IMR-90 (cell line): ENCODE results near the gene MSN. TPM values are rescaled to one million over a fixed set of nuclear protein-coding genes. Genes with fewer than 3 reads are reported as not detected.
"Not testable (repeated sequence)": the region's sequence is repeated elsewhere in the genome, so short reads cannot be mapped to it uniquely, and the experiment has no call there.

Source experiments
- ATAC-seq: fragments of 200-7000 bp; cut with Tn5 transposase; 2 replicates; pipeline ENCODE4 v1.9.1; 2020; ENCODE audit warnings: low read depth, mild to moderate bottlenecking, moderate library complexity
- BruUV-seq: library from RNA; stranded (reverse); fragments of 400-500 nt; replicated peaks from 2 replicates; lab custom pipeline; 2021; lab: Mats Ljungman, UMichigan
- CTCF ChIA-PET: fragments of 300-600 bp; formaldehyde crosslinking; extraction: SDS; loops from one replicate; lab custom pipeline; 2021; ENCODE audit warnings: antibody characterized with exemption; lab: Yijun Ruan, JAX
- POLR2A ChIA-PET: fragments of 300-600 bp; sonication (Branson Sonifier 250); formaldehyde crosslinking; loops from one replicate; lab custom pipeline; 2022; ENCODE audit warnings: antibody characterized with exemption; ENCODE audit not compliant: unreplicated experiment; lab: Charles Lee
- DNase-seq: peaks from one replicate; pipeline ENCODE4 v3.0.0; 2013
- H2AFZ ChIP-seq: replicated peaks from 2 replicates; pipeline ENCODE3; 2013; ENCODE audit warnings: low read length, mild to moderate bottlenecking; ENCODE audit not compliant: poor library complexity
- H2AK5ac ChIP-seq: 2 replicates; pipeline ENCODE4 v1.6.1; 2013; ENCODE audit warnings: low read depth, low read length, inconsistent platforms
- H2AK9ac ChIP-seq: replicated peaks from 2 replicates; pipeline ENCODE3; 2013; ENCODE audit warnings: mild to moderate bottlenecking, low read depth, low read length, moderate library complexity; ENCODE audit not compliant: poor library complexity
- H2BK120ac ChIP-seq: 2 replicates; pipeline ENCODE4 v1.6.1; 2013; ENCODE audit warnings: low read depth, low read length, inconsistent platforms
- H2BK15ac ChIP-seq: 3 replicates; pipeline ENCODE4 v1.6.1; 2013; ENCODE audit warnings: low read depth, low read length, inconsistent platforms
- H2BK20ac ChIP-seq: 2 replicates; pipeline ENCODE4 v1.6.1; 2013; ENCODE audit warnings: low read depth, mild to moderate bottlenecking, inconsistent platforms, low read length, moderate library complexity
- H2BK5ac ChIP-seq: 2 replicates; pipeline ENCODE4 v1.6.1; 2013; ENCODE audit warnings: mild to moderate bottlenecking, low read depth, low read length, inconsistent platforms; ENCODE audit not compliant: poor library complexity, severe bottlenecking
- H3K14ac ChIP-seq: replicated peaks from 2 replicates; pipeline ENCODE4 v1.6.1; 2013; ENCODE audit warnings: low read depth, low read length, inconsistent platforms
- H3K18ac ChIP-seq: 2 replicates; pipeline ENCODE4 v1.6.1; 2013; ENCODE audit warnings: low read depth, low read length, control low read depth
- H3K23ac ChIP-seq: 2 replicates; pipeline ENCODE4 v1.6.1; 2013; ENCODE audit warnings: low read depth, low read length, inconsistent platforms
- H3K27ac ChIP-seq: 2 replicates; pipeline ENCODE4 v1.5.1; 2013; ENCODE audit warnings: mild to moderate bottlenecking, control low read depth, low read length; ENCODE audit not compliant: insufficient read depth
- H3K27me3 ChIP-seq: 2 replicates; pipeline ENCODE4 v1.6.1; 2013; ENCODE audit warnings: low read length; ENCODE audit not compliant: control insufficient read depth, insufficient read depth
- H3K36me3 ChIP-seq: 2 replicates; pipeline ENCODE4 v1.6.1; 2013; ENCODE audit warnings: low read length, mixed read lengths; ENCODE audit not compliant: control insufficient read depth, insufficient read depth
- H3K4ac ChIP-seq: 2 replicates; pipeline ENCODE4 v1.6.1; 2013; ENCODE audit warnings: low read depth, low read length, inconsistent platforms
- H3K4me1 ChIP-seq: 2 replicates; pipeline ENCODE4 v1.6.1; 2013; ENCODE audit warnings: low read length, mixed read lengths; ENCODE audit not compliant: control insufficient read depth, insufficient read depth
- H3K4me2 ChIP-seq: 2 replicates; pipeline ENCODE4 v1.6.1; 2013; ENCODE audit warnings: low read depth, mild to moderate bottlenecking, control low read depth, low read length, moderate library complexity
- H3K4me3 ChIP-seq: 2 replicates; pipeline ENCODE4 v1.5.1; 2013; ENCODE audit warnings: low read depth, mild to moderate bottlenecking, control low read depth, low read length, moderate library complexity; ENCODE audit not compliant: insufficient read depth
- H3K56ac ChIP-seq: 2 replicates; pipeline ENCODE4 v1.6.1; 2013; ENCODE audit warnings: low read length, inconsistent platforms; ENCODE audit not compliant: insufficient read depth; ENCODE audit errors: extremely low read depth
- H3K79me1 ChIP-seq, 2 experiments: 2 replicates each; pipeline ENCODE4 v1.6.1; 2013; ENCODE audit warnings: low read length in 2 of 2, inconsistent platforms in 1 of 2, low read depth in 1 of 2
- H3K9ac ChIP-seq: 2 replicates; pipeline ENCODE4 v1.6.1; 2013; ENCODE audit warnings: low read depth, low read length, control low read depth
- H3K9me1 ChIP-seq: 2 replicates; pipeline ENCODE4 v1.6.1; 2013; ENCODE audit warnings: low read length, inconsistent platforms; ENCODE audit not compliant: insufficient read depth
- H3K9me3 ChIP-seq: 2 replicates; pipeline ENCODE4 v1.6.1; 2013; ENCODE audit warnings: low read length; ENCODE audit not compliant: control insufficient read depth, insufficient read depth
- H4K20me1 ChIP-seq: 2 replicates; pipeline ENCODE4 v1.6.1; 2013; ENCODE audit warnings: low read length, inconsistent platforms; ENCODE audit not compliant: insufficient read depth
- H4K5ac ChIP-seq: 2 replicates; pipeline ENCODE4 v1.6.1; 2013; ENCODE audit warnings: mild to moderate bottlenecking, low read depth, low read length, control low read depth
- H4K8ac ChIP-seq, 2 experiments: 2 replicates each; pipeline ENCODE4 v1.6.1; 2013; ENCODE audit warnings: low read depth in 2 of 2, low read length in 2 of 2, control low read depth in 1 of 2, inconsistent platforms in 1 of 2
- H4K91ac ChIP-seq: 2 replicates; pipeline ENCODE4 v1.6.1; 2013; ENCODE audit warnings: low read depth, low read length, inconsistent platforms; ENCODE audit not compliant: insufficient read depth
- CEBPB ChIP-seq: IDR thresholded peaks from 2 replicates; pipeline ENCODE4 v1.6.1; 2012; ENCODE audit warnings: low read depth, low read length, improper control_type of control experiment
- RFX5 ChIP-seq: IDR thresholded peaks from 2 replicates; pipeline ENCODE4 v1.8.0; 2012; ENCODE audit warnings: low read depth, mild to moderate bottlenecking, low read length, moderate library complexity
- SMC3 ChIP-seq: fragments of 150-350 bp; IDR thresholded peaks from 2 replicates; pipeline ENCODE4 v1.6.1; 2016; ENCODE audit warnings: low read depth, mild to moderate bottlenecking, antibody characterized with exemption, low read length, moderate library complexity
- USF2 ChIP-seq: fragments of 150-350 bp; IDR thresholded peaks from 2 replicates; pipeline ENCODE4 v1.6.1; 2017; ENCODE audit warnings: mild to moderate bottlenecking, antibody characterized with exemption, low read length, low read depth
- WGBS, 2 experiments: methylation state at CpG; one replicate each; pipeline versions ENCODE4 v1.1.5 to v1.1.7; 2013; ENCODE audit warnings: missing lambda C conversion rate in 2 of 2; ENCODE audit not compliant: insufficient read length in 1 of 2; ENCODE audit errors: extremely low coverage in 2 of 2; 5-methylcytosine and 5-hydroxymethylcytosine counted together
- dilution Hi-C: fragments of 300-500 bp; cut with HindIII; formaldehyde crosslinking; loops from one replicate; pipeline ENCODE4 v1.14.3; 2018; ENCODE audit warnings: low sequenced_read_pairs; ENCODE audit not compliant: unreplicated experiment
- in situ Hi-C: fragments of 300-500 bp; cut with MboI; formaldehyde crosslinking; loops from 3 replicates; pipeline ENCODE4 v1.14.3; 2019; ENCODE audit warnings: low sequenced_read_pairs, inconsistent platforms, mixed read lengths
- intact Hi-C: fragments of 100-400 bp; cut with micrococcal nuclease; formaldehyde crosslinking; loops from 2 replicates; pipeline ENCODE4 v1.10.0; 2022
- polyA plus RNA-seq, 3 experiments: library from polyadenylated mRNA; depleted of rRNA; stranded (reverse); fragments of >200 nt; gene quantifications; 2 replicates each; pipeline ENCODE4 v1.2.3, GENCODE V29; 2012; ENCODE audit warnings: low replicate concordance in 1 of 3
- total RNA-seq: library from RNA; depleted of rRNA; stranded (reverse); fragments of >200 nt; gene quantifications from 2 replicates; pipeline ENCODE4 v1.2.3, GENCODE V29; 2012

MSN gene
- total and polyA plus RNA-seq, 2 of the 4 experiments (the other 2 are of a cell fraction) = 422 to 619 TPM

GRCh38 chrX:65667503-65668376, at the start of gene MSN (continued):
- TF ChIP-seq USF2 = peak; percentile 60; the same call in 1 of the 2 replicates
- 0 out of 2 replicates have a peak, but pooled peaks have one; percentile 1 for TF ChIP-seq SMC3
- no peak for TF ChIP-seq CEBPB
- no peak for TF ChIP-seq RFX5

GRCh38 chrX:65620096-65620705, 47.3 kb upstream of the MSN start:
- H4K5ac ChIP-seq, H3K4me3 ChIP-seq, H3K18ac ChIP-seq, H3K4ac ChIP-seq, POLR2A ChIA-PET, in situ Hi-C loops, H2AK5ac ChIP-seq, intact Hi-C loops, H3K9me1 ChIP-seq, H2BK120ac ChIP-seq, dilution Hi-C loops, BruUV-seq, H4K8ac ChIP-seq, DNase-seq, H2AFZ ChIP-seq, H4K91ac ChIP-seq, H3K79me1 ChIP-seq, H2BK20ac ChIP-seq, ATAC-seq, H3K27ac ChIP-seq, H3K4me1 ChIP-seq, H2BK5ac ChIP-seq, H3K56ac ChIP-seq, H2AK9ac ChIP-seq, H3K23ac ChIP-seq, H3K4me2 ChIP-seq, H3K27me3 ChIP-seq, H3K9ac ChIP-seq, H4K20me1 ChIP-seq, CTCF ChIA-PET, H3K9me3 ChIP-seq, H2BK15ac ChIP-seq, H3K36me3 ChIP-seq, H3K14ac ChIP-seq: not testable (repeated sequence)
- 90% methylated on average over 8 of the region's 33 CpGs; no CpG with 5 or more reads in 1 of the 2 experiments for WGBS, 2 experiments
